SK-N-SH (cell line): ENCODE data around the gene FRMD5. TPM values are rescaled to one million over a fixed set of nuclear protein-coding genes. Genes with fewer than 3 reads are reported as not detected.

Experiments
- CTCF ChIA-PET: fragments of 300-600, 350-600 bp; formaldehyde crosslinking; extraction: SDS; loops from one replicate; lab custom pipeline; 2021; lab: Yijun Ruan, JAX
- POLR2A ChIA-PET: fragments of 350-600 bp; sonication (Branson Sonifier 250); formaldehyde crosslinking; extraction: SDS; loops from one replicate; lab custom pipeline; 2020; ENCODE audit warnings: antibody characterized with exemption, inconsistent platforms; lab: Yijun Ruan, JAX
- DNase-seq: peaks from one replicate; pipeline ENCODE4 v3.0.0; 2012
- H2AFZ ChIP-seq: fragments of 200-600 bp; sonication (generic); 2 replicates; pipeline ENCODE4 v1.8.1; 2016; ENCODE audit warnings: antibody characterized with exemption, mild to moderate bottlenecking, low read depth
- H3F3A ChIP-seq: fragments of 200-600 bp; sonication (generic); replicated peaks from 2 replicates; pipeline ENCODE3; 2016; ENCODE audit warnings: antibody characterized with exemption, mild to moderate bottlenecking; ENCODE audit not compliant: insufficient read depth
- H3K27ac ChIP-seq, 2 experiments: fragments of 200-500 bp in 1 of 2; fragments of 200-600 bp in 1 of 2; sonication (Bioruptor generic) in 1 of 2; sonication (generic), shearing (Covaris generic) in 1 of 2; 2 replicates each; pipeline versions ENCODE4 v1.5.1 to v1.6.1; 2014 to 2016; ENCODE audit warnings: low read depth in 2 of 2, inconsistent platforms in 1 of 2, low read length in 1 of 2, mild to moderate bottlenecking in 1 of 2, mixed read lengths in 1 of 2
- H3K27me3 ChIP-seq: fragments of 200-600 bp; sonication (generic), shearing (Covaris generic); 2 replicates; pipeline ENCODE4 v1.6.1; 2016; ENCODE audit warnings: mixed run types; ENCODE audit not compliant: insufficient read depth
- H3K36me3 ChIP-seq, 2 experiments: fragments of 200-500 bp in 1 of 2; fragments of 200-600 bp in 1 of 2; sonication (Bioruptor generic) in 1 of 2; sonication (generic) in 1 of 2; replicated peaks in 1 of 2; 2 replicates each; pipeline versions ENCODE3 to v1.5.1; 2014 to 2016; ENCODE audit warnings: low read length in 1 of 2, mild to moderate bottlenecking in 1 of 2; ENCODE audit not compliant: insufficient read depth in 2 of 2, control insufficient read depth in 1 of 2
- H3K4me1 ChIP-seq, 2 experiments: fragments of 200-500 bp in 1 of 2; fragments of 200-600 bp in 1 of 2; sonication (Bioruptor generic) in 1 of 2; sonication (generic), shearing (Covaris generic) in 1 of 2; 2 replicates each; pipeline versions ENCODE4 v1.5.1 to v1.6.1; 2014 to 2016; ENCODE audit warnings: low read depth in 1 of 2, low read length in 1 of 2, mixed run types in 1 of 2; ENCODE audit not compliant: insufficient read depth in 2 of 2, control insufficient read depth in 1 of 2
- H3K4me2 ChIP-seq: fragments of 200-600 bp; sonication (generic), shearing (Covaris generic); 2 replicates; pipeline ENCODE4 v1.6.1; 2017; ENCODE audit warnings: mixed run types
- H3K4me3 ChIP-seq, 2 experiments: fragments of 200-500 bp in 1 of 2; fragments of 200-600 bp in 1 of 2; sonication (Bioruptor generic) in 1 of 2; sonication (generic), shearing (Covaris generic) in 1 of 2; 2 replicates each; pipeline versions ENCODE4 v1.5.1 to v1.8.1; 2014 to 2016; ENCODE audit warnings: low read depth in 2 of 2, inconsistent platforms in 1 of 2, low read length in 1 of 2, mild to moderate bottlenecking in 1 of 2, mixed read lengths in 1 of 2, moderate library complexity in 1 of 2
- H3K79me2 ChIP-seq: fragments of 200-600 bp; sonication (generic); 2 replicates; pipeline ENCODE4 v1.8.1; 2017; ENCODE audit warnings: mild to moderate bottlenecking; ENCODE audit not compliant: insufficient read depth
- H3K9ac ChIP-seq: fragments of 200-600 bp; sonication (generic); 2 replicates; pipeline ENCODE4 v1.6.1; 2017; ENCODE audit warnings: mixed run types
- H3K9me2 ChIP-seq: fragments of 200-600 bp; sonication (generic); 2 replicates; pipeline ENCODE4 v1.6.1; 2017; ENCODE audit warnings: mixed run types
- H3K9me3 ChIP-seq: fragments of 200-600 bp; sonication (generic); 2 replicates; pipeline ENCODE4 v1.6.1; 2017; ENCODE audit warnings: mixed run types, mild to moderate bottlenecking, moderate library complexity
- H4K20me1 ChIP-seq: fragments of 200-600 bp; sonication (generic); 2 replicates; pipeline ENCODE4 v1.6.1; 2017; ENCODE audit warnings: mild to moderate bottlenecking, mixed run types; ENCODE audit not compliant: insufficient read depth
- CHD2 ChIP-seq: fragments of 150-350 bp; IDR thresholded peaks from 2 replicates; pipeline ENCODE4 v1.6.1; 2018; ENCODE audit warnings: low read length; ENCODE audit not compliant: partially characterized antibody
- EP300 ChIP-seq, 2 experiments: IDR thresholded peaks; 2 replicates each; pipeline versions ENCODE4 v1.4.0 to v1.6.1; 2012; ENCODE audit warnings: borderline replicate concordance in 1 of 2, low read depth in 1 of 2, low read length in 1 of 2
- FOSL2 ChIP-seq: IDR thresholded peaks from 2 replicates; pipeline ENCODE4 v1.4.0; 2012; ENCODE audit warnings: low read depth, mild to moderate bottlenecking, moderate library complexity, borderline replicate concordance
- FOXM1 ChIP-seq: IDR thresholded peaks from 2 replicates; pipeline ENCODE4 v1.4.0; 2012; ENCODE audit warnings: low read depth, mild to moderate bottlenecking
- JUND ChIP-seq: IDR thresholded peaks from 2 replicates; pipeline ENCODE4 v1.4.0; 2012
- MEF2A ChIP-seq: IDR thresholded peaks from 2 replicates; pipeline ENCODE4 v1.4.0; 2012; ENCODE audit warnings: low read depth, borderline replicate concordance
- NFIC ChIP-seq: IDR thresholded peaks from 2 replicates; pipeline ENCODE4 v1.4.0; 2012; ENCODE audit warnings: borderline replicate concordance
- POLR2AphosphoS5 ChIP-seq: IDR thresholded peaks from 2 replicates; pipeline ENCODE4 v1.6.1; 2012; ENCODE audit warnings: low read depth, low read length
- RAD21 ChIP-seq: IDR thresholded peaks from 2 replicates; pipeline ENCODE4 v1.6.1; 2012; ENCODE audit warnings: mild to moderate bottlenecking, low read length
- RXRA ChIP-seq: IDR thresholded peaks from 2 replicates; pipeline ENCODE4 v1.4.0; 2012; ENCODE audit warnings: low read depth, mild to moderate bottlenecking, borderline replicate concordance
- SMC3 ChIP-seq: IDR thresholded peaks from 2 replicates; pipeline ENCODE4 v1.6.1; 2012; ENCODE audit warnings: low read depth, low read length, improper control_type of control experiment
- TCF12 ChIP-seq: IDR thresholded peaks from 2 replicates; pipeline ENCODE4 v1.4.0; 2012
- TEAD4 ChIP-seq: IDR thresholded peaks from 2 replicates; pipeline ENCODE4 v1.4.0; 2012; ENCODE audit warnings: mild to moderate bottlenecking, borderline replicate concordance; ENCODE audit not compliant: insufficient read depth
- YY1 ChIP-seq: IDR thresholded peaks from 2 replicates; pipeline ENCODE4 v1.4.0; 2012; ENCODE audit warnings: low read depth, mild to moderate bottlenecking
- WGBS: methylation state at CpG from one replicate; pipeline ENCODE4 v1.1.6; 2017; ENCODE audit warnings: low lambda C conversion rate; 5-methylcytosine and 5-hydroxymethylcytosine counted together
- polyA plus RNA-seq, 3 experiments: library from polyadenylated mRNA; depleted of rRNA; stranded (reverse); fragments of >200 nt; gene quantifications; 2 replicates each; pipeline ENCODE4 v1.2.3, GENCODE V29; 2012
- TF ChIP-seq, protein P1 (sequence below): IDR thresholded peaks from 2 replicates; pipeline ENCODE4 v1.4.0; 2012; ENCODE audit warnings: low read depth
- TF ChIP-seq, protein P2 (sequence below): fragments of 150-350 bp; IDR thresholded peaks from 2 replicates; pipeline ENCODE4 v1.6.1; 2017; ENCODE audit warnings: antibody characterized with exemption, low read length, low read depth, borderline replicate concordance
- TF ChIP-seq, protein P3 (sequence below): IDR thresholded peaks from 2 replicates; pipeline ENCODE4 v1.6.1; 2012; ENCODE audit warnings: mild to moderate bottlenecking, low read depth, low read length, moderate library complexity

FRMD5 gene
- polyA plus RNA-seq, 1 of the 3 experiments (the other 2 are of a cell fraction), result 24.8 TPM

DNA sequence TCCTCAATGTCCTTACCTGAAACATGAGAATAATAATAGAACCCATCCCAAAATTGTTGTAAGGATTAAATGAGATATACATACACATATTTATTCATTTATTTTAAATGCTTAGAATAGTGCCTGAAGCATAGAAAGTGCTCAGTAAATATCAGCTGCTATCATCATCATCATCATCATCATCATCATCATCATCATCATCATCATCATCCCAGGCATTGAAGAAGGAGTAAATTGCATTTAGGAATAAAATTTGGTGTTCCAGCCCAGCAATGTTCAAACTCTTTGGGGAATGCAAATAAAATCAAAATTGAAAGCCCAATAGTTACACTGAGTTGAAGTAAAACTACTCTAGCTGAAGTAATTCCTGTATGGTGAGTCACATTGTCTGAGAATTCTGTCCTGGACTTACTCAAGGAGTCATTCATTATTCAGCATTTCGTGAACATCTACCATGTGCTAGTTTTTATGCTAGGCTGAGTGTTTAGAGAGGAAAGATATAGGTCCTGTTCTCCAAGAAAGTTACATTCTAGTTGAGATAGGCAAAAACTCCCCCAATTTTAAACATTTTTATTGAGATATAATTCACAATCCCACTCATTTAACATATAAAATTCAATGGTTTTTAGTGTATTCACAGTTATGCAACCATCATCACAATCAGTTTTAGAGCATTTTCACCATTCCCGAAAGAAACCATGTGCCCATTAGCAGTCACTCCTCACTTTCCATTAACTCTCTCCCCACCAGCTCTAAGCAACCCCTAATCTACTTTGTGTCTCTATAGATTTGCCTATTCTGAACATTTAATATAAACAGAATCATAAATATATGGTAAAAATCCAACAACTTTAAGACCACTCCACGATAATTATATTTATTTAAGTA, 107.2 kb downstream of the FRMD5 start (continued):
- TF ChIP-seq TEAD4 (peak; percentile 63; the same call in 1 of the 2 replicates), CHD2 (no peak), NFIC (peak; percentile 59; the same call in 1 of the 2 replicates), RAD21 (no peak), TCF12 (peak; percentile 94), FOSL2 (peak; percentile 91), MEF2A (no peak), SMC3 (no peak), FOXM1 (no peak), RXRA (peak; percentile 20; the same call in 1 of the 2 replicates)
- TF ChIP-seq, protein P1, sequence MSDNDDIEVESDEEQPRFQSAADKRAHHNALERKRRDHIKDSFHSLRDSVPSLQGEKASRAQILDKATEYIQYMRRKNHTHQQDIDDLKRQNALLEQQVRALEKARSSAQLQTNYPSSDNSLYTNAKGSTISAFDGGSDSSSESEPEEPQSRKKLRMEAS, result peak; percentile 89
- TF ChIP-seq, protein P2, sequence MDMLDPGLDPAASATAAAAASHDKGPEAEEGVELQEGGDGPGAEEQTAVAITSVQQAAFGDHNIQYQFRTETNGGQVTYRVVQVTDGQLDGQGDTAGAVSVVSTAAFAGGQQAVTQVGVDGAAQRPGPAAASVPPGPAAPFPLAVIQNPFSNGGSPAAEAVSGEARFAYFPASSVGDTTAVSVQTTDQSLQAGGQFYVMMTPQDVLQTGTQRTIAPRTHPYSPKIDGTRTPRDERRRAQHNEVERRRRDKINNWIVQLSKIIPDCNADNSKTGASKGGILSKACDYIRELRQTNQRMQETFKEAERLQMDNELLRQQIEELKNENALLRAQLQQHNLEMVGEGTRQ, result no peak

DNA sequence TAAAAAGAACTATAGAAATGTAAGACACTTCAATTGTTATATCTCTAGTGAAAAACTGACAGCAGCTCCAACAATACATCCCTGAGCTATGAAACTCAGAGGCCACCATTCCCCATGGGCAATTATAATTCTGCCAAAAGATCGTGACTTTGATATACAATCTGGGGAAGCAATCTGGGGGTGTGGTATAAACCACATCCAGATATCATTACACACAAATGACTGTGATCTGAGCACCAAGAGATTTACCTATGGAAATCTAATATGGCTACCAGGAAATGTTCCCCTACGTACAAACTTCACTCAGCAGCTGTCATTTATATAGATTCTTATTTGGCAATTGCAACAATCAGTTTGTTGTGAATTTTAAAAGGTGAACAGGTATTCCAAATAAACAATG, 110.3 kb downstream of the FRMD5 start:
- H3K4me1 ChIP-seq, result peaks cover 6 to 50% of the 10 kb centered on the region in 2 experiments; a peak in 3 of 4 replicates
- TF ChIP-seq TCF12 (peak; percentile 19; the same call in 1 of the 2 replicates), POLR2AphosphoS5 (no peak), YY1 (0 out of 2 replicates have a peak, but pooled peaks have one; percentile 15), NFIC (peak; percentile 13; the same call in 1 of the 2 replicates), CHD2 (no peak), JUND (0 out of 2 replicates have a peak, but pooled peaks have one; percentile 10), EP300 (IDR thresholded peaks at IDR 0.05; ENCODE audit: borderline replicate concordance in 1 of 2, low read depth in 1 of 2, low read length in 1 of 2) (peak in 1 of 2 experiments; percentile 38; a peak in 1 of 4 replicates), TEAD4 (no peak)
- TF ChIP-seq, protein P3, sequence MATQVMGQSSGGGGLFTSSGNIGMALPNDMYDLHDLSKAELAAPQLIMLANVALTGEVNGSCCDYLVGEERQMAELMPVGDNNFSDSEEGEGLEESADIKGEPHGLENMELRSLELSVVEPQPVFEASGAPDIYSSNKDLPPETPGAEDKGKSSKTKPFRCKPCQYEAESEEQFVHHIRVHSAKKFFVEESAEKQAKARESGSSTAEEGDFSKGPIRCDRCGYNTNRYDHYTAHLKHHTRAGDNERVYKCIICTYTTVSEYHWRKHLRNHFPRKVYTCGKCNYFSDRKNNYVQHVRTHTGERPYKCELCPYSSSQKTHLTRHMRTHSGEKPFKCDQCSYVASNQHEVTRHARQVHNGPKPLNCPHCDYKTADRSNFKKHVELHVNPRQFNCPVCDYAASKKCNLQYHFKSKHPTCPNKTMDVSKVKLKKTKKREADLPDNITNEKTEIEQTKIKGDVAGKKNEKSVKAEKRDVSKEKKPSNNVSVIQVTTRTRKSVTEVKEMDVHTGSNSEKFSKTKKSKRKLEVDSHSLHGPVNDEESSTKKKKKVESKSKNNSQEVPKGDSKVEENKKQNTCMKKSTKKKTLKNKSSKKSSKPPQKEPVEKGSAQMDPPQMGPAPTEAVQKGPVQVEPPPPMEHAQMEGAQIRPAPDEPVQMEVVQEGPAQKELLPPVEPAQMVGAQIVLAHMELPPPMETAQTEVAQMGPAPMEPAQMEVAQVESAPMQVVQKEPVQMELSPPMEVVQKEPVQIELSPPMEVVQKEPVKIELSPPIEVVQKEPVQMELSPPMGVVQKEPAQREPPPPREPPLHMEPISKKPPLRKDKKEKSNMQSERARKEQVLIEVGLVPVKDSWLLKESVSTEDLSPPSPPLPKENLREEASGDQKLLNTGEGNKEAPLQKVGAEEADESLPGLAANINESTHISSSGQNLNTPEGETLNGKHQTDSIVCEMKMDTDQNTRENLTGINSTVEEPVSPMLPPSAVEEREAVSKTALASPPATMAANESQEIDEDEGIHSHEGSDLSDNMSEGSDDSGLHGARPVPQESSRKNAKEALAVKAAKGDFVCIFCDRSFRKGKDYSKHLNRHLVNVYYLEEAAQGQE, result no peak
- TF ChIP-seq, all 33 proteins: peak for 5
- Histone ChIP-seq H3K4me2 (peak overlapping the region; percentile 35; the same call in 1 of the 2 replicates), H3K4me3 (no peak overlapping the region), H3K27ac (peak overlapping the region; percentile 16 to 86; a peak in 3 of 4 replicates), H4K20me1 (no peaks in the 10 kb centered on the region), H3K36me3 (no peaks in the 10 kb centered on the region), H2AFZ (peak overlapping the region; percentile 3; the same call in 1 of the 2 replicates), H3K9ac (no peak overlapping the region; the same call in 1 of the 2 replicates), H3K9me2 (no peaks in the 10 kb centered on the region), H3F3A (peaks cover 66% of the 10 kb centered on the region), H3K27me3 (no peaks in the 10 kb centered on the region), H3K9me3 (no peaks in the 10 kb centered on the region), H3K79me2 (peaks cover 64% of the 10 kb centered on the region)
- POLR2A ChIA-PET, result interaction anchor here (0.5 kb wide), 1 partner anchor 334 kb away, joined by 3 read pairs; no protein-coding TSS in a partner anchor
- no peak for DNase-seq
- CTCF ChIA-PET, result interaction anchor here (0.6 to 1.7 kb wide), 3 partner anchors 14 to 181 kb away, joined by 3 to 5 read pairs (median 3); no protein-coding TSS in a partner anchor
- 62% methylated on average over 2 of the region's 2 CpGs for WGBS
